SK-N-SH treated with all-trans-retinoic acid at 6 μM for 48 hours (cell line): Measurements from ENCODE around the gene CHRNA4.
"Not testable (repeated sequence)": the region's sequence is repeated elsewhere in the genome, so short reads cannot be mapped to it uniquely, and the experiment has no call there.

Experiments used
- ATAC-seq: fragments of 200-7000 bp; cut with Tn5 transposase; 3 replicates; pipeline ENCODE4 v1.9.1; 2020; ENCODE audit warnings: mild to moderate bottlenecking, moderate library complexity
- ARNTL ChIP-seq: fragments of 450-650 bp; formaldehyde crosslinking; IDR thresholded peaks from 2 replicates; pipeline ENCODE4 v1.5.0; 2020; ENCODE audit warnings: low read depth, mild to moderate bottlenecking, moderate library complexity, borderline replicate concordance
- BACH2 ChIP-seq: fragments of 250-450 bp; sonication (Bioruptor Pico); IDR thresholded peaks from 2 replicates; pipeline ENCODE4 v1.9.0; 2021; ENCODE audit warnings: mild to moderate bottlenecking, borderline replicate concordance
- ESRRG ChIP-seq: fragments of 250-450 bp; sonication (Bioruptor Pico); IDR thresholded peaks from 2 replicates; pipeline ENCODE4 v1.6.1; 2021; ENCODE audit warnings: mild to moderate bottlenecking
- GLIS3 ChIP-seq: fragments of 250-450 bp; sonication (Bioruptor Pico); IDR thresholded peaks from 2 replicates; pipeline ENCODE4 v1.5.0; 2020; ENCODE audit warnings: mild to moderate bottlenecking, moderate library complexity
- ISL1 ChIP-seq: fragments of 250-450 bp; sonication (Bioruptor Pico); IDR thresholded peaks from 2 replicates; pipeline ENCODE4 v2.1.2; 2022; ENCODE audit warnings: mild to moderate bottlenecking, moderate library complexity
- OSR1 ChIP-seq: fragments of 250-450 bp; sonication (Bioruptor Pico); IDR thresholded peaks from 2 replicates; pipeline ENCODE4 v1.8.0; 2022; ENCODE audit warnings: moderate library complexity, mild to moderate bottlenecking, inconsistent platforms
- PATZ1 ChIP-seq: fragments of 250-450 bp; sonication (Bioruptor Pico); IDR thresholded peaks from 2 replicates; pipeline ENCODE4 v1.8.0; 2020; ENCODE audit warnings: mild to moderate bottlenecking, moderate library complexity, borderline replicate concordance
- POU6F1 ChIP-seq: fragments of 250-450 bp; sonication (Bioruptor Pico); IDR thresholded peaks from 2 replicates; pipeline ENCODE4 v1.8.0; 2021; ENCODE audit warnings: low read depth, mild to moderate bottlenecking, moderate library complexity, borderline replicate concordance
- PPARA ChIP-seq: fragments of 250-450 bp; sonication (Bioruptor Pico); IDR thresholded peaks from 2 replicates; pipeline ENCODE4 v1.5.0; 2020; ENCODE audit warnings: mild to moderate bottlenecking, borderline replicate concordance
- RARB ChIP-seq: fragments of 250-450 bp; sonication (Bioruptor Pico); IDR thresholded peaks from 2 replicates; pipeline ENCODE4 v1.8.0; 2021; ENCODE audit warnings: mild to moderate bottlenecking, moderate library complexity
- SNAI2 ChIP-seq: fragments of 250-450 bp; sonication (Bioruptor Pico); IDR thresholded peaks from 2 replicates; pipeline ENCODE4 v1.5.0; 2020; ENCODE audit warnings: mild to moderate bottlenecking, moderate library complexity
- TCF4 ChIP-seq: fragments of 250-450 bp; sonication (Bioruptor Pico); IDR thresholded peaks from 2 replicates; pipeline ENCODE4 v1.8.0; 2021; ENCODE audit warnings: mild to moderate bottlenecking, moderate library complexity, borderline replicate concordance
- TOX ChIP-seq: fragments of 250-450 bp; sonication (Bioruptor Pico); IDR thresholded peaks from 2 replicates; pipeline ENCODE4 v1.8.0; 2021; ENCODE audit warnings: mild to moderate bottlenecking, moderate library complexity, borderline replicate concordance
- TSHZ2 ChIP-seq: fragments of 250-450 bp; sonication (Bioruptor Pico); IDR thresholded peaks from 2 replicates; pipeline ENCODE4 v1.5.0; 2020; ENCODE audit warnings: mild to moderate bottlenecking, moderate library complexity
- ZC3H10 ChIP-seq: fragments of 250-450 bp; sonication (Bioruptor Pico); IDR thresholded peaks from 2 replicates; pipeline ENCODE4 v1.5.1; 2021; ENCODE audit warnings: mild to moderate bottlenecking, moderate library complexity
- ZFP3 ChIP-seq: fragments of 250-450 bp; sonication (Bioruptor Pico); IDR thresholded peaks from 2 replicates; pipeline ENCODE4 v1.5.0; 2020; ENCODE audit warnings: mild to moderate bottlenecking, moderate library complexity
- ZFP30 ChIP-seq: fragments of 450-650 bp; formaldehyde crosslinking; IDR thresholded peaks from 2 replicates; pipeline ENCODE4 v1.5.0; 2022; ENCODE audit warnings: mild to moderate bottlenecking, moderate library complexity
- ZNF565 ChIP-seq: fragments of 450-650 bp; formaldehyde crosslinking; conservative IDR thresholded peaks from 2 replicates; pipeline ENCODE4 v1.5.0; 2020; ENCODE audit warnings: low read depth, mild to moderate bottlenecking, moderate library complexity
- ZNF8 ChIP-seq: fragments of 450-650 bp; formaldehyde crosslinking; IDR thresholded peaks from 2 replicates; pipeline ENCODE4 v1.5.0; 2020; ENCODE audit warnings: mild to moderate bottlenecking, moderate library complexity
- TF ChIP-seq, protein P1 (sequence below): fragments of 250-450 bp; sonication (Bioruptor Pico); IDR thresholded peaks from 2 replicates; pipeline ENCODE4 v1.5.1; 2021; ENCODE audit warnings: mild to moderate bottlenecking, moderate library complexity
- TF ChIP-seq, protein P2 (sequence below): fragments of 250-450 bp; sonication (Bioruptor Pico); IDR thresholded peaks from 2 replicates; pipeline ENCODE4 v1.5.1; 2020; ENCODE audit warnings: low read depth, mild to moderate bottlenecking, moderate library complexity

CHRNA4 gene

DNA sequence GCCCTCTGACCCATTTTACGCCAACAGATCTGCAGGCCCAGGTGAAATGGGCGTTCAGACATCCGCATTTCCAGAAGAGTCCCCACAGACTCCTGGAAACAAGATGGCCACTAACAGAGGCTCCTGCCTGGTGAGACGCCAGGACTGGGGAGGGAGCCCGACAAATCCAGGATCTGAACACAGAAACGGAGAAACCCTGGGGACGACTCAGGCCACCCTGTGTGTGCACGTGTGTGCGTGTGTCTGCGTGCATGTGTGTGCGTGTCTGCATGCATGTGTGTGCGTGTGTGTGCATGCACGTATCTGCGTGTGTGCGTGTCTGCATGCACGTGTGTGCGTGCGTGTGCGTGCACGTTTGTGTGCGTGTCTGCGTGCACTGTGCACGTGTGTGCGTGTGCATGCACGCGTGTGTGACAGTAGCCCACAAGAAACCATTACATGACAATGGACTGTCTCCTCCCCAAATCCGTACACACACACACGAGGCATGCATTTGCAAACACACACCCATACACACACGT is 24.9 kb downstream of the CHRNA4 start:
- TF ChIP-seq RARB (CRISPR knock-in tag), result no peak
- TF ChIP-seq ESRRG, result no peak
- TF ChIP-seq SNAI2 (CRISPR knock-in tag), result no peak
- TF ChIP-seq PPARA (CRISPR knock-in tag), result no peak
- no peak for TF ChIP-seq ISL1
- TF ChIP-seq ZNF565 (CRISPR knock-in tag), result no peak
- no peak for TF ChIP-seq OSR1 (CRISPR knock-in tag)
- TF ChIP-seq ZNF8, result no peak
- TF ChIP-seq, protein P1, sequence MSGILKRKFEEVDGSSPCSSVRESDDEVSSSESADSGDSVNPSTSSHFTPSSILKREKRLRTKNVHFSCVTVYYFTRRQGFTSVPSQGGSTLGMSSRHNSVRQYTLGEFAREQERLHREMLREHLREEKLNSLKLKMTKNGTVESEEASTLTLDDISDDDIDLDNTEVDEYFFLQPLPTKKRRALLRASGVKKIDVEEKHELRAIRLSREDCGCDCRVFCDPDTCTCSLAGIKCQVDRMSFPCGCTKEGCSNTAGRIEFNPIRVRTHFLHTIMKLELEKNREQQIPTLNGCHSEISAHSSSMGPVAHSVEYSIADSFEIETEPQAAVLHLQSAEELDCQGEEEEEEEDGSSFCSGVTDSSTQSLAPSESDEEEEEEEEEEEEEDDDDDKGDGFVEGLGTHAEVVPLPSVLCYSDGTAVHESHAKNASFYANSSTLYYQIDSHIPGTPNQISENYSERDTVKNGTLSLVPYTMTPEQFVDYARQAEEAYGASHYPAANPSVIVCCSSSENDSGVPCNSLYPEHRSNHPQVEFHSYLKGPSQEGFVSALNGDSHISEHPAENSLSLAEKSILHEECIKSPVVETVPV (CRISPR knock-in tag), result no peak
- TF ChIP-seq TSHZ2 (CRISPR knock-in tag), result no peak
- TF ChIP-seq ZC3H10 (CRISPR knock-in tag), result no peak
- TF ChIP-seq ARNTL (CRISPR knock-in tag), result no peak
- TF ChIP-seq, protein P2, sequence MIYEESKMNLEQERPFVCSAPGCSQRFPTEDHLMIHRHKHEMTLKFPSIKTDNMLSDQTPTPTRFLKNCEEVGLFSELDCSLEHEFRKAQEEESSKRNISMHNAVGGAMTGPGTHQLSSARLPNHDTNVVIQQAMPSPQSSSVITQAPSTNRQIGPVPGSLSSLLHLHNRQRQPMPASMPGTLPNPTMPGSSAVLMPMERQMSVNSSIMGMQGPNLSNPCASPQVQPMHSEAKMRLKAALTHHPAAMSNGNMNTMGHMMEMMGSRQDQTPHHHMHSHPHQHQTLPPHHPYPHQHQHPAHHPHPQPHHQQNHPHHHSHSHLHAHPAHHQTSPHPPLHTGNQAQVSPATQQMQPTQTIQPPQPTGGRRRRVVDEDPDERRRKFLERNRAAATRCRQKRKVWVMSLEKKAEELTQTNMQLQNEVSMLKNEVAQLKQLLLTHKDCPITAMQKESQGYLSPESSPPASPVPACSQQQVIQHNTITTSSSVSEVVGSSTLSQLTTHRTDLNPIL (CRISPR knock-in tag), result no peak
- no peak for TF ChIP-seq BACH2
- no peak for TF ChIP-seq ZFP30 (CRISPR knock-in tag)
- TF ChIP-seq PATZ1 (CRISPR knock-in tag), result no peak
- no peak for ATAC-seq

GRCh38 chr20:63335711-63336110 is 25.4 kb downstream of the CHRNA4 start:
- TF ChIP-seq ZNF8 (no peak), BACH2 (no peak)
- no peak for ATAC-seq

DNA sequence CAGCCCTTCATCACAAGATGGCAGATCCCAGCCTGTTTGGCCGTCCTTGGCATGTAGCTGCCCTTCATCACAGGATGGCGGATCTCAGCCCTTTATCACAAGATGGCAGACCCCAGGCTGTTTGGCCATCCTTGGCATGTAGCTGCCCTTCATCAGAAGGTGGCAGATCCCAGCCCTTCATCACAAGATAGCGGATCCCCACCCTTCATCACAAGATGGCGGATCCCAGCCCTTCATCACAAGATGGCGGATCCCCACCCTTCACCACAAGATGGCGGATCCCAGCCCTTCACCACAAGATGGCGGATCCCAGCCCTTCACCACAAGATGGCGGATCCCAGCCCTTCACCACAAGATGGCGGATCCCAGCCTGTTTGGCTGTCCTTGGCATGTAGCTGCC is 26.1 kb downstream of the CHRNA4 start:
- ATAC-seq, result not testable (repeated sequence)

DNA sequence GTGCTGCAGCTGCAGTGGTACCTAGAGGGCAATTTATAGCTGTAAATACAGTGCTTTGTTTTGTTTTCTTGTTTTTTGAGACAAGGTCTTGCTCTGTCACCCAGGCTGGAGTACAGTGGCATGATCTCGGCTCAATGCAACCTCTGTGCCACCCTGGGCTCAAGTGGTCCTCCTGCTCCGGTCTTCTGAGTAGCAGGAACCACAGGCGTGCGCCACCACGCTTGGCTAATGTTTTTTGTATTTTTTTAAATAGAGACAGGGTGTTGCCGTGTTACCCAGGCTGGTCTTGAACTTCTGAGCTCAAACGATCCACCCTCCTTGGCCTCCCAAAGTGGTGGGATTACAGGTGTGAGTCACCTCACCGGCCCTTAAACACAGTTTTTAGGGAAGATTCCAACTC is 26.8 kb downstream of the CHRNA4 start:
- TF ChIP-seq PPARA (CRISPR knock-in tag) (no peak), SNAI2 (CRISPR knock-in tag) (no peak), ZC3H10 (CRISPR knock-in tag) (no peak), TCF4 (CRISPR knock-in tag) (no peak), ZFP3 (no peak), BACH2 (no peak)
- no peak for ATAC-seq

DNA sequence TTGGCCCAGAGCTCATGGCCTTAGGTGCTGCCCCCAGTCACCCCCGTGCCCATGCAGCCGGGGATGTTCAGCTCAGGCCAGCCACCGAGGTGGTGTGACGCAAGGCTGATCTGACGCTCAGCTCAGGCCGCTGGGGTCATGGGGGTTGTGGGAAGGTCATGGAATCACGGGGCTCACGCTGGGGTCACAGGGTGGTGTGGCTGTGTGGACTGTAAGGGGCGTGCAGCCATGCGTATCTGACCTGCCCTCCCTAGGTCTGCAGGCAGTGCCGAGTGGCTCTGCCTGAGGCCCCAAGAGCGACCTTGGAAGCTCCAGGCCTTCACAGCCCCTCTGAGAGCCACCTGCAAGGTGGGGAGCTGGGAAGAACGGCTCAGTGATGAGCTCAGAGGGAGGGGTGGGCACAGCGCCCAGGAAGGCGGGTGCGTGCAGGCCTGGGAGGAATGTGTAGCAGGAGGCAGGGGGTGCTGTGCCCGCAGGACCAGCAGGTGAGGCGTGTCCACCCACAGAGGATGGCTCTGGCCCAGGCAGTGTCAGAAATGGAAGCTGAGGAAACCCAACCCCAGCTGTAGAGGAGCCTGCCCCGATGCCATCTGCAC is 27.8 kb downstream of the CHRNA4 start:
- no peak for ATAC-seq
- TF ChIP-seq OSR1 (CRISPR knock-in tag) (no peak), RARB (CRISPR knock-in tag) (no peak), ZC3H10 (CRISPR knock-in tag) (no peak), POU6F1 (no peak), TCF4 (CRISPR knock-in tag) (no peak), BACH2 (no peak), GLIS3 (no peak), TOX (CRISPR knock-in tag) (no peak), ESRRG (no peak), SNAI2 (CRISPR knock-in tag) (no peak)
